PC-9 (cell line): ENCODE measurements around the gene ANKRD39. TPM values are rescaled to one million over a fixed set of nuclear protein-coding genes. Genes with fewer than 3 reads are reported as not detected.
"Not testable (repeated sequence)": the region's sequence is repeated elsewhere in the genome, so short reads cannot be mapped to it uniquely, and the experiment has no call there.

Experiments
- BruUV-seq: library from RNA; stranded (reverse); fragments of 400-500 nt; replicated peaks from 2 replicates; lab custom pipeline; 2021; lab: Mats Ljungman, UMichigan
- CTCF ChIA-PET: fragments of 300-600 bp; sonication (Branson Sonifier 250); formaldehyde crosslinking; loops from one replicate; lab custom pipeline; 2022; ENCODE audit warnings: antibody characterized with exemption; lab: Charles Lee
- POLR2A ChIA-PET: fragments of 300-600 bp; sonication (Branson Sonifier 250); formaldehyde crosslinking; loops from one replicate; lab custom pipeline; 2022; ENCODE audit warnings: antibody characterized with exemption; ENCODE audit not compliant: unreplicated experiment; lab: Charles Lee
- DNase-seq, 2 experiments: peaks; one replicate each; pipeline versions ENCODE4 v3.0.0 to v3.0.0-alpha.2; 2015 to 2022; ENCODE audit warnings: mixed read lengths in 1 of 2
- H2AFZ ChIP-seq: fragments of 200-600 bp; sonication (generic); 2 replicates; pipeline ENCODE4 v1.8.1; 2017; ENCODE audit warnings: antibody characterized with exemption
- H3F3A ChIP-seq: fragments of 200-600 bp; sonication (generic); 2 replicates; pipeline ENCODE4 v1.8.1; 2017; ENCODE audit warnings: antibody characterized with exemption, mild to moderate bottlenecking, low read depth; ENCODE audit not compliant: insufficient read depth
- H3K27ac ChIP-seq: fragments of 200-600 bp; sonication (generic); 2 replicates; pipeline ENCODE4 v1.6.1; 2016; ENCODE audit warnings: mixed run types
- H3K27me3 ChIP-seq: fragments of 200-600 bp; sonication (generic); 2 replicates; pipeline ENCODE4 v1.6.1; 2016; ENCODE audit warnings: low read depth, mixed run types; ENCODE audit not compliant: insufficient read depth
- H3K36me3 ChIP-seq: fragments of 200-600 bp; sonication (generic); 2 replicates; pipeline ENCODE4 v1.6.1; 2016; ENCODE audit warnings: low read depth, mixed run types
- H3K4me1 ChIP-seq: fragments of 200-600 bp; sonication (generic); replicated peaks from 2 replicates; pipeline ENCODE4 v1.6.1; 2016; ENCODE audit warnings: mixed run types; ENCODE audit not compliant: insufficient read depth
- H3K4me2 ChIP-seq: fragments of 200-600 bp; sonication (generic); 2 replicates; pipeline ENCODE4 v1.6.1; 2017; ENCODE audit warnings: mixed run types
- H3K4me3 ChIP-seq: fragments of 200-600 bp; sonication (generic); 2 replicates; pipeline ENCODE4 v1.6.1; 2016; ENCODE audit warnings: mixed run types
- H3K79me2 ChIP-seq: fragments of 200-600 bp; sonication (generic); 2 replicates; pipeline ENCODE4 v1.6.1; 2017; ENCODE audit warnings: low read depth, mixed run types
- H3K9me2 ChIP-seq: fragments of 200-600 bp; sonication (generic); 2 replicates; pipeline ENCODE4 v1.8.1; 2017; ENCODE audit warnings: mild to moderate bottlenecking; ENCODE audit not compliant: insufficient read depth
- H3K9me3 ChIP-seq: fragments of 200-600 bp; sonication (generic); 2 replicates; pipeline ENCODE4 v1.8.1; 2016; ENCODE audit warnings: low read depth; ENCODE audit not compliant: insufficient read depth
- H4K20me1 ChIP-seq: fragments of 200-600 bp; sonication (generic); 2 replicates; pipeline ENCODE4 v1.8.1; 2017; ENCODE audit not compliant: insufficient read depth
- EZH2 ChIP-seq: fragments of 200-600 bp; sonication (generic); IDR thresholded peaks from 2 replicates; pipeline ENCODE4 v1.8.0; 2017; ENCODE audit warnings: antibody characterized with exemption, low read depth
- intact Hi-C: fragments of 100-400 bp; cut with micrococcal nuclease; formaldehyde crosslinking; loops from one replicate; pipeline ENCODE4 v1.10.0; 2022; ENCODE audit not compliant: unreplicated experiment
- total RNA-seq: library from RNA; stranded (reverse); gene quantifications from 2 replicates; pipeline ENCODE4 v1.2.3, GENCODE V29; 2021
- TF ChIP-seq, protein P1 (sequence below): fragments of 200-600 bp; sonication (generic); conservative IDR thresholded peaks from 2 replicates; pipeline ENCODE4 v1.6.1; 2017; ENCODE audit warnings: mixed run types, antibody characterized with exemption, mild to moderate bottlenecking, moderate library complexity

Gene ANKRD39
- total RNA-seq, 1 experiment from 2014 or later: 19.0 TPM

DNA sequence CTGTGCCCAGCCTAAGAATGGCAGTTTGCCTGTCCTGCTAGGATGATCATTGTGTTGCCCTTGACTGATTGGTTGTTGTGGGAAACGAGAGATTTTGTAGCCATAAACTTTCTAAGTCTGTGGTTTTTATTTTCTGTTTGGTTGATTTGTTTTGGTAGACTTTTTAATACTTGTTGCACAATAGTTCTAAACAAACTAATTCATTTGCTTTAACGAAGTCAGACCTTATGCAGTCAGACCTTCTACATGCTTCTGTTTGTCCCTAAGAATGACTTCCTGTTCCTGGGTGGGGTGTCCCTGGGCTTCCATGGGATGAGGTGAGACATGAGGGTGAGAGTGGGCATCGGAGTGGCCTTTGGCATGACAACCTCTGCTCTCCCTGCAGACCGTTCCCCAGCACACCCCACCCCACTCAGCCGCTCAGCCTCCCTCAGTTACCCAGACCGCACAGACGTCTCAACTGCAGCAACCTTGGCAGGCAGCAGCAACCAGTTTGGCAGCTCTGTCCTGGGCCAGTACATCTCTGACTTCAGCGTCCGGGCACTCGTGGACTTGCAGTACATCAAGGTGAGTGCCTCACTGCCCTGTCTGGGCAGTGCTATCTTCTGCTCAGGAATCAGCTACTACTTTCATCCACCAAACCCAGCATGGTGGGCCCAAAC, 49.5 kb downstream of the ANKRD39 start:
- ChIA-PET POLR2A (no interaction called here), CTCF (no interaction called here)
- Histone ChIP-seq H3K27me3 (no peaks in the 10 kb centered on the region), H3K9me2 (no peaks in the 10 kb centered on the region), H3K4me1 (no peaks in the 10 kb centered on the region), H4K20me1 (no peaks in the 10 kb centered on the region), H3K27ac (no peak overlapping the region), H3F3A (peaks cover 3% of the 10 kb centered on the region), H3K36me3 (no peaks in the 10 kb centered on the region), H3K4me2 (no peak overlapping the region), H2AFZ (no peak overlapping the region), H3K79me2 (no peaks in the 10 kb centered on the region), H3K4me3 (no peak overlapping the region), H3K9me3 (no peaks in the 10 kb centered on the region)
- TF ChIP-seq, protein P1, sequence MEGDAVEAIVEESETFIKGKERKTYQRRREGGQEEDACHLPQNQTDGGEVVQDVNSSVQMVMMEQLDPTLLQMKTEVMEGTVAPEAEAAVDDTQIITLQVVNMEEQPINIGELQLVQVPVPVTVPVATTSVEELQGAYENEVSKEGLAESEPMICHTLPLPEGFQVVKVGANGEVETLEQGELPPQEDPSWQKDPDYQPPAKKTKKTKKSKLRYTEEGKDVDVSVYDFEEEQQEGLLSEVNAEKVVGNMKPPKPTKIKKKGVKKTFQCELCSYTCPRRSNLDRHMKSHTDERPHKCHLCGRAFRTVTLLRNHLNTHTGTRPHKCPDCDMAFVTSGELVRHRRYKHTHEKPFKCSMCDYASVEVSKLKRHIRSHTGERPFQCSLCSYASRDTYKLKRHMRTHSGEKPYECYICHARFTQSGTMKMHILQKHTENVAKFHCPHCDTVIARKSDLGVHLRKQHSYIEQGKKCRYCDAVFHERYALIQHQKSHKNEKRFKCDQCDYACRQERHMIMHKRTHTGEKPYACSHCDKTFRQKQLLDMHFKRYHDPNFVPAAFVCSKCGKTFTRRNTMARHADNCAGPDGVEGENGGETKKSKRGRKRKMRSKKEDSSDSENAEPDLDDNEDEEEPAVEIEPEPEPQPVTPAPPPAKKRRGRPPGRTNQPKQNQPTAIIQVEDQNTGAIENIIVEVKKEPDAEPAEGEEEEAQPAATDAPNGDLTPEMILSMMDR: no peak
- no peak for TF ChIP-seq EZH2
- BruUV-seq: no TSS peak
- intact Hi-C loops: no loop called here
- DNase-seq: no peak

DNA sequence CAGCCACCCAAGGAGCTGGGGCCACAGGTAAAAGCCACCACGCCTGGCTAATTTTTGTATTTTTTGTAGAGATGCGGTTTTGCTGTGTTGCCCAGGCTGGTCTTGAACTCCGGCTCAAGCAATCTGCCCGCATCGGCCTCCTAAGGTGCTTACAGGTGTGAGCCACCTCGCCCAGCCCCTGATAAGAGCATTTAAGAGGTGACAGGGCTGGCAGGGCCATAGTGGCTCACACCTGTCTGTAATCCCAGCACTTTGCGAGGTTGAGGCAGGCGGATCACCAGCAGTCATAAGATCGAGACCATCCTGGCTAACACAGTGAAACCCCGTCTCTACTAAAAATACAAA, 50.7 kb downstream of the ANKRD39 start:
- Histone ChIP-seq H3K36me3 (no peaks in the 10 kb centered on the region), H3K27ac (no peak overlapping the region), H3K4me3 (no peak overlapping the region), H3F3A (peaks cover 9% of the 10 kb centered on the region; the same call in 1 of the 2 replicates), H3K4me2 (no peak overlapping the region), H3K9me3 (no peaks in the 10 kb centered on the region), H3K79me2 (no peaks in the 10 kb centered on the region), H4K20me1 (no peaks in the 10 kb centered on the region), H2AFZ (no peak overlapping the region), H3K4me1 (no peaks in the 10 kb centered on the region), H3K9me2 (no peaks in the 10 kb centered on the region), H3K27me3 (no peaks in the 10 kb centered on the region)
- TF ChIP-seq, protein P1: no peak
- no peak for TF ChIP-seq EZH2
- BruUV-seq: no TSS peak
- intact Hi-C loops: no loop called here
- ChIA-PET POLR2A (interaction anchor here (0.6 kb wide), 1 partner anchor 39 kb away, joined by 7 read pairs; no protein-coding TSS in a partner anchor), CTCF (no interaction called here)
- DNase-seq: no peak

DNA sequence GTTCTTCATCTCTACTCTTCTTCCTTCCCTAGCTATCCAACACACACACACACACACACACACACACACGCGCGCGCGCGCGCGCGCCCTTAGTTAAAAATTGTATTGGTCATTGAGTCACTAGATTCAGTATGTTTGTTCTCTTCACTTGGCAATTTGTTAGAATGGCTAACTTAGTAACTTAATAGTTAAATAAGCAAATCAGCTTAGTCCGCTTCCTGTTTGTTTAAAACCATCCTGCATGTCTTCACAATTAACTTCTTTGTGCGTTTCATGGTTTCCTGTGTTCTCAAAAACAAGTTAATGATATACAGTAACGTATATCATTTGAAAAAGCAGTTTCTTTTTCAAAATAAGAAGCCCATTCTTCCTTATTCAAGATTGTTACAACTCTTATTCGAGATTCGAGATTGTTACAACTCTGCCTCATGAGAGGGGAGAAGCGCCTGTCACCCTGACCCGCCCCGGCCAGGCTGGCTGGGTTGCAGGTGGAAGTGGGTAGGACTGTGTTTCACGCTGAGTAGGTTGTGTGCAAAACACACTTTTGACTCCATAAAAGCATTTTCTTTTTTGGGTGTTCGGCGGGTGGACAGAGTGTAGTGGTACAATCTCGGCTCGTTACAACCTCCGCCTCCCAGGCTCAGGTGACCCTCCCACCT, 51.2 kb downstream of the ANKRD39 start:
- Histone ChIP-seq H3K4me2 (no peak overlapping the region), H3K36me3 (no peaks in the 10 kb centered on the region), H3K9me3 (no peaks in the 10 kb centered on the region), H3K79me2 (no peaks in the 10 kb centered on the region), H2AFZ (no peak overlapping the region), H3K27ac (no peak overlapping the region), H4K20me1 (no peaks in the 10 kb centered on the region), H3K9me2 (no peaks in the 10 kb centered on the region), H3K4me1 (no peaks in the 10 kb centered on the region), H3K27me3 (no peaks in the 10 kb centered on the region), H3F3A (peaks cover 9% of the 10 kb centered on the region; the same call in 1 of the 2 replicates), H3K4me3 (no peak overlapping the region)
- no peak for DNase-seq
- no peak for TF ChIP-seq EZH2
- TF ChIP-seq, protein P1: no peak
- ChIA-PET CTCF (no interaction called here), POLR2A (interaction anchor here (0.6 kb wide), 1 partner anchor 38 kb away, joined by 7 read pairs; no protein-coding TSS in a partner anchor)
- no TSS peak for BruUV-seq
- intact Hi-C loops: no loop called here

DNA sequence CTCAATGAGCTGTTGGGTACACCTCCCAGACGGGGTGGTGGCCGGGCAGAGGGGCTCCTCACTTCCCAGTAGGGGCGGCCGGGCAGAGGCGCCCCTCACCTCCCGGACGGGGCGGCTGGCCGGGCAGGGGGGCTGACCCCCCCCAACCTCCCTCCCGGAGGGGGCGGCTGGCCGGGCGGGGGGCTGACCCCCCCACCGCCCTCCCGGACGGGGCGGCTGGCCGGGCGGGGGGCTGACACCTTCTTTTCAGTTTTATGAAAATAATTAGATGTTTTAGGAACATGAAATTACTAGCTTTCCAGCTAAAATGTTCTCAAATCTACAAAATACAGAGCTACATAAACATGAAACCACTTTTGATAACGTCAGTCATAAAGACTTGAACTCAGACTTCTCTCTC, 51.9 kb downstream of the ANKRD39 start:
- H3K36me3 ChIP-seq, H3K79me2 ChIP-seq, POLR2A ChIA-PET, H3K4me1 ChIP-seq, H3K27ac ChIP-seq, DNase-seq, H3K4me3 ChIP-seq, H3F3A ChIP-seq, H3K4me2 ChIP-seq, H3K9me2 ChIP-seq, H3K9me3 ChIP-seq, intact Hi-C loops, H3K27me3 ChIP-seq, H4K20me1 ChIP-seq, H2AFZ ChIP-seq, BruUV-seq: not testable (repeated sequence)
- CTCF ChIA-PET: interaction anchor here (0.6 kb wide), 2 partner anchors 100 to 193 kb away, joined by 3 read pairs; no protein-coding TSS in a partner anchor
